Measurements from ENCODE around the gene SIM2.

DNA sequence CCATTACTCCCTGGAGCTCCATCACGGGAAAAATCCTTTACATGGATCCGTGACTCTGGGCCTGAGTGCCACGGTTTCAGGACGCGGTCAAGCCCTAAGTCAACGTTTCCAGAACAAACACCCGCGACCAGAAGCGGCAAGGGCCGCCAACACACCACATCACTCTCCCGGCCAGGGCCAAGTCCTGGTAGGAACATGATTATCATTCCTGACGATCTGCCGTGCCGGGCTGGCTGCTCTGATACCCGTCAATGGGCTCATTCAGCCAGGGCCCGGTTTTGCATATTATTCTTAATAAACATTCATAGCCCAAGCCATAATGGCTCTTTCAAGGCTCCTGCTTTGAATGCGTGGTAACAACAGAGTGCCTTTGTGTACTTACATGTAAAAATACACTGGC, 44.6 kb upstream of the SIM2 start:
- TF ChIP-seq, protein P1, sequence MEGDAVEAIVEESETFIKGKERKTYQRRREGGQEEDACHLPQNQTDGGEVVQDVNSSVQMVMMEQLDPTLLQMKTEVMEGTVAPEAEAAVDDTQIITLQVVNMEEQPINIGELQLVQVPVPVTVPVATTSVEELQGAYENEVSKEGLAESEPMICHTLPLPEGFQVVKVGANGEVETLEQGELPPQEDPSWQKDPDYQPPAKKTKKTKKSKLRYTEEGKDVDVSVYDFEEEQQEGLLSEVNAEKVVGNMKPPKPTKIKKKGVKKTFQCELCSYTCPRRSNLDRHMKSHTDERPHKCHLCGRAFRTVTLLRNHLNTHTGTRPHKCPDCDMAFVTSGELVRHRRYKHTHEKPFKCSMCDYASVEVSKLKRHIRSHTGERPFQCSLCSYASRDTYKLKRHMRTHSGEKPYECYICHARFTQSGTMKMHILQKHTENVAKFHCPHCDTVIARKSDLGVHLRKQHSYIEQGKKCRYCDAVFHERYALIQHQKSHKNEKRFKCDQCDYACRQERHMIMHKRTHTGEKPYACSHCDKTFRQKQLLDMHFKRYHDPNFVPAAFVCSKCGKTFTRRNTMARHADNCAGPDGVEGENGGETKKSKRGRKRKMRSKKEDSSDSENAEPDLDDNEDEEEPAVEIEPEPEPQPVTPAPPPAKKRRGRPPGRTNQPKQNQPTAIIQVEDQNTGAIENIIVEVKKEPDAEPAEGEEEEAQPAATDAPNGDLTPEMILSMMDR (conservative IDR thresholded peaks at IDR 0.05 in 1 of 2, IDR thresholded peaks at IDR 0.05 in 1 of 2; ENCODE audit: low read depth in 1 of 2, low read length in 2 of 2): no peak
- TF ChIP-seq EZH2 (IDR thresholded peaks at IDR 0.05; ENCODE audit: low read length, missing control alignments): no peak
